Measurements from ENCODE around the gene CFAP74.

CFAP74 gene

DNA sequence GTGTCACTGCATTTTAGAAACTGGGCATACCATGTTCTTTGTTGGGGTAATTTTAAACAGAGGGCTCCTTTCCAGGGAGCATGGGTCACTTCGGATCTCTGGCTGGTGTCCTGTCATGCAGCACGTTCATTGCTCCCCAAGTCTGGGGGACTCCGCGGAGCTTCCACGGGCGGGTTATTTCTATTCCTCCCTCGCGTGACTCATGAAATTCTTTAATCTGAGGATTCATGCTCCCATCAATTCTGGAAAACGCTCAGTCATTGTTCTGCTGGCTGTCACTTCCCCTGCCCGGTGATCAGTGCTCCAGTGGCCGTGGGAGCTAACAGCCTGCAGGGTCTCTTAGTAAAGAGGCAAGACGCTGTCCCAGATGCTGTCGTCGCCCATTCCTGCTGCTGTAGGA lies 28.1 kb downstream of the CFAP74 start:
- CTCF ChIA-PET = no interaction called here
- TF ChIP-seq ZNF223 (tag by site-specific recombination; IDR thresholded peaks at IDR 0.05) (no peak), BCL11A (tag by site-specific recombination; IDR thresholded peaks at IDR 0.05; ENCODE audit: low read depth) (no peak)
- TF ChIP-seq, protein P1, sequence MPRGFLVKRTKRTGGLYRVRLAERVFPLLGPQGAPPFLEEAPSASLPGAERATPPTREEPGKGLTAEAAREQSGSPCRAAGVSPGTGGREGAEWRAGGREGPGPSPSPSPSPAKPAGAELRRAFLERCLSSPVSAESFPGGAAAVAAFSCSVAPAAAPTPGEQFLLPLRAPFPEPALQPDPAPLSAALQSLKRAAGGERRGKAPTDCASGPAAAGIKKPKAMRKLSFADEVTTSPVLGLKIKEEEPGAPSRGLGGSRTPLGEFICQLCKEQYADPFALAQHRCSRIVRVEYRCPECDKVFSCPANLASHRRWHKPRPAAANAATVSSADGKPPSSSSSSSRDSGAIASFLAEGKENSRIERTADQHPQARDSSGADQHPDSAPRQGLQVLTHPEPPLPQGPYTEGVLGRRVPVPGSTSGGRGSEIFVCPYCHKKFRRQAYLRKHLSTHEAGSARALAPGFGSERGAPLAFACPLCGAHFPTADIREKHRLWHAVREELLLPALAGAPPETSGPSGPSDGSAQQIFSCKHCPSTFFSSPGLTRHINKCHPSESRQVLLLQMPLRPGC (tag by site-specific recombination; IDR thresholded peaks at IDR 0.05) = no peak
- POLR2A ChIA-PET = no interaction called here
- Histone ChIP-seq H3K36me3 (ENCODE audit: control insufficient read depth in 2 of 2, insufficient read depth in 1 of 2, low read length in 2 of 2) (no peaks in the 10 kb centered on the region), H3K4me1 (ENCODE audit: control insufficient read depth, insufficient read depth, low read length) (no peaks in the 10 kb centered on the region), H3K4me3 (ENCODE audit: low read depth, low read length) (no peak overlapping the region), H3K27ac (ENCODE audit: extremely low read depth, low read depth, low read length) (no peak overlapping the region), H3K9me3 (ENCODE audit: control insufficient read depth, insufficient read depth, low read depth, low read length) (no peaks in the 10 kb centered on the region)

DNA sequence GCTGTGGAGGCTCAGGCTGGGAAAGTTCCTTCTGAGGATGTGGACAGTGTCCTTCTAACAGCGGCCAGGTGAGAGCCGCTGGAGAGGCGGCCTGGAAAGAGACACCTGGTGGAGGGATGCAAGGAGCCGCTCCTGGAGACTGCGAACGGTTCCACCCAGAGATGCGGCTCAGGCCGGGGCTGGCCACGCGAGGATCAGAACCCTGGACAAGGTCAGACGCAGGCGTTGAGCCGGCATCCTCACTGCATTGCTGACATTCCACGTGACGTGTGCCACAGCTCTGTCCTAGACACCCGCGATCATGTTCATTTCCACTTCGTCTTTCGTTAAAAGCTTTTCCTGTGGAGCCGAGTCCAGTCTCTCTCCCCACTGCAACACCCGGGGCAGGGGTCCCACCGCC lies 28.8 kb downstream of the CFAP74 start:
- no peaks in the 10 kb centered on the region for H3K4me1 ChIP-seq (ENCODE audit: control insufficient read depth, insufficient read depth, low read length)
- no peak for TF ChIP-seq ZNF530 (tag by site-specific recombination; IDR thresholded peaks at IDR 0.05; ENCODE audit: low read depth)
- TF ChIP-seq, protein P2, sequence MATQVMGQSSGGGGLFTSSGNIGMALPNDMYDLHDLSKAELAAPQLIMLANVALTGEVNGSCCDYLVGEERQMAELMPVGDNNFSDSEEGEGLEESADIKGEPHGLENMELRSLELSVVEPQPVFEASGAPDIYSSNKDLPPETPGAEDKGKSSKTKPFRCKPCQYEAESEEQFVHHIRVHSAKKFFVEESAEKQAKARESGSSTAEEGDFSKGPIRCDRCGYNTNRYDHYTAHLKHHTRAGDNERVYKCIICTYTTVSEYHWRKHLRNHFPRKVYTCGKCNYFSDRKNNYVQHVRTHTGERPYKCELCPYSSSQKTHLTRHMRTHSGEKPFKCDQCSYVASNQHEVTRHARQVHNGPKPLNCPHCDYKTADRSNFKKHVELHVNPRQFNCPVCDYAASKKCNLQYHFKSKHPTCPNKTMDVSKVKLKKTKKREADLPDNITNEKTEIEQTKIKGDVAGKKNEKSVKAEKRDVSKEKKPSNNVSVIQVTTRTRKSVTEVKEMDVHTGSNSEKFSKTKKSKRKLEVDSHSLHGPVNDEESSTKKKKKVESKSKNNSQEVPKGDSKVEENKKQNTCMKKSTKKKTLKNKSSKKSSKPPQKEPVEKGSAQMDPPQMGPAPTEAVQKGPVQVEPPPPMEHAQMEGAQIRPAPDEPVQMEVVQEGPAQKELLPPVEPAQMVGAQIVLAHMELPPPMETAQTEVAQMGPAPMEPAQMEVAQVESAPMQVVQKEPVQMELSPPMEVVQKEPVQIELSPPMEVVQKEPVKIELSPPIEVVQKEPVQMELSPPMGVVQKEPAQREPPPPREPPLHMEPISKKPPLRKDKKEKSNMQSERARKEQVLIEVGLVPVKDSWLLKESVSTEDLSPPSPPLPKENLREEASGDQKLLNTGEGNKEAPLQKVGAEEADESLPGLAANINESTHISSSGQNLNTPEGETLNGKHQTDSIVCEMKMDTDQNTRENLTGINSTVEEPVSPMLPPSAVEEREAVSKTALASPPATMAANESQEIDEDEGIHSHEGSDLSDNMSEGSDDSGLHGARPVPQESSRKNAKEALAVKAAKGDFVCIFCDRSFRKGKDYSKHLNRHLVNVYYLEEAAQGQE (tag by site-specific recombination; IDR thresholded peaks at IDR 0.05) = peak; percentile 72
- ChIA-PET POLR2A (no interaction called here), CTCF (interaction anchor here (1.2 kb wide), 1 partner anchor 70 kb away, joined by 4 read pairs; no protein-coding TSS in a partner anchor)
- no peaks in the 10 kb centered on the region for H3K9me3 ChIP-seq (ENCODE audit: control insufficient read depth, insufficient read depth, low read depth, low read length)
- no peak overlapping the region for H3K4me3 ChIP-seq (ENCODE audit: low read depth, low read length)
- no peak overlapping the region for H3K27ac ChIP-seq (ENCODE audit: extremely low read depth, low read depth, low read length)
- H3K36me3 ChIP-seq (ENCODE audit: control insufficient read depth in 2 of 2, insufficient read depth in 1 of 2, low read length in 2 of 2) = no peaks in the 10 kb centered on the region

DNA sequence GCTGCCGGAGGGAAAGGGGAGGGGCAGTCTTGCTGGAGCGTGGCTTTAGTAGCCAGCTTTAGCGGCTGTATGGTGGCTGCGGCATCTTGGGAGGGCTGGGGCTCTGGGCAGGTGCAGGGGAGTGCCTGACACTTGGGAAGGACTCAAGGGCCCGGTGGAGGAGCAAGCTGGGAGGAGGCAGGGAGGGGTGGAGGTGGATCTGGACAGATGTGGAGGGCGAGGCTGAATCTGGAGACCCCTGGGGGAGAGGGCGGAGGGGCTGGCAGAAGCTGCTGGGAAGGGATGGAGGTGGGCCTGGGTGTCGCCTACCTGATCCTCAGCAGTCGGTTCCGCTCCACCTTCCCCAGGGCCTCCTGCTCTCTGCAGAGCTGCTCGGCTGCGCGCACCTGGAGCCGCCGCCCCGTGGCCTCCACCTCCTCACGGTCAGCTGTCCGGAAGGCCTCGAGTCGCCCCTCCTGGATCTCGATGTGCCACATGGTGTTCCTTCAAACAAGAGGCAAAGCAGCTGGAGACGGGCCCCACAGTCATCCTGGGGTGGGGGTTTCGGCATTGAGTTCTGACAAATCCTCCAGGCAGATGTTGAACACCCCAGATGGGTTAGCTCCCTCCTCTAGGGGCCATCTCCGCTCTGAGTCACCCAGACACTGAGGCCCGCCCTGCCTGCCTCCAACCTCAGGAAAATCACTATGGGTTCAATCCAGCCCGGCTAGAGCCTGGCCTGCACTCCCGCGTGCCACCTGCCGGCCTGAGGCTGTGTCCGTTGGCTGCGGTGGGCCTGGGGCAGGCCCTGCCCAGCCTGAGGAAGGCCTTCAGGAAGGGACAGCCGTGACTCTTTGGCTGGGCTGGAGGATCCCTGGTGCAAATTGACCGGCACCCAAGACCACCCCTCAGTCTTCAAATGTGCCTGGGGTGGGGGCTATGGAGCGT lies 29.6 kb downstream of the CFAP74 start:
- CTCF ChIA-PET = interaction anchor here (0.7 to 1.2 kb wide), 3 partner anchors 13 to 214 kb away, joined by 3 to 4 read pairs (median 3); no protein-coding TSS in a partner anchor
- no peak overlapping the region for H3K27ac ChIP-seq (ENCODE audit: extremely low read depth, low read depth, low read length)
- no peaks in the 10 kb centered on the region for H3K9me3 ChIP-seq (ENCODE audit: control insufficient read depth, insufficient read depth, low read depth, low read length)
- TF ChIP-seq SP3 (tag by site-specific recombination; IDR thresholded peaks at IDR 0.05) = no peak
- no peak for TF ChIP-seq ZFHX2 (tag by site-specific recombination; conservative IDR thresholded peaks at IDR 0.05)
- no peak for TF ChIP-seq ZNF776 (tag by site-specific recombination; IDR thresholded peaks at IDR 0.05; ENCODE audit: borderline replicate concordance)
- TF ChIP-seq ZNF560 (tag by site-specific recombination; IDR thresholded peaks at IDR 0.05; ENCODE audit: borderline replicate concordance) = no peak
- no peak for TF ChIP-seq TCF7L2 (IDR thresholded peaks at IDR 0.05; ENCODE audit: borderline replicate concordance, low read depth, low read length)
- no peak for TF ChIP-seq ZBTB7A (tag by site-specific recombination; IDR thresholded peaks at IDR 0.05; ENCODE audit: low read depth)
- TF ChIP-seq KLF1 (tag by site-specific recombination; IDR thresholded peaks at IDR 0.05) = peak; percentile 91
- TF ChIP-seq ZNF510 (tag by site-specific recombination; IDR thresholded peaks at IDR 0.05; ENCODE audit: insufficient replicate concordance) = no peak
- TF ChIP-seq ZNF335 (tag by site-specific recombination; conservative IDR thresholded peaks at IDR 0.05) = peak; percentile 34; the same call in 1 of the 2 replicates
- H3K36me3 ChIP-seq (ENCODE audit: control insufficient read depth in 2 of 2, insufficient read depth in 1 of 2, low read length in 2 of 2) = no peaks in the 10 kb centered on the region
- no peak overlapping the region for H3K4me3 ChIP-seq (ENCODE audit: low read depth, low read length)
- POLR2A ChIA-PET = no interaction called here
- no peaks in the 10 kb centered on the region for H3K4me1 ChIP-seq (ENCODE audit: control insufficient read depth, insufficient read depth, low read length)
